HEK293 (cell line): ENCODE data around the gene AGXT.

Experiments
- SETDB1 ChIP-seq: IDR thresholded peaks from one replicate; pipeline ENCODE4 v1.6.1; 2017; ENCODE audit warnings: mild to moderate bottlenecking, low read length, moderate library complexity, mixed read lengths; ENCODE audit not compliant: insufficient read length
- ZNF121 ChIP-seq: fragments of 450-650 bp; formaldehyde crosslinking; IDR thresholded peaks from 2 replicates; pipeline ENCODE4 v1.5.1; 2016; ENCODE audit warnings: missing biosample characterization, missing genetic modification characterization
- ZNF571 ChIP-seq: fragments of 450-650 bp; formaldehyde crosslinking; IDR thresholded peaks from 2 replicates; pipeline ENCODE4 v1.5.0; 2017; ENCODE audit warnings: missing biosample characterization, missing genetic modification characterization
- TF ChIP-seq, protein P1 (sequence below): fragments of 450-650 bp; formaldehyde crosslinking; IDR thresholded peaks from 2 replicates; pipeline ENCODE4 v1.5.1; 2016; ENCODE audit warnings: missing biosample characterization, missing genetic modification characterization
- TF ChIP-seq, protein P2 (sequence below): fragments of 450-650 bp; formaldehyde crosslinking; IDR thresholded peaks from 2 replicates; pipeline ENCODE4 v1.5.1; 2016; ENCODE audit warnings: missing biosample characterization, missing genetic modification characterization, low read depth

DNA sequence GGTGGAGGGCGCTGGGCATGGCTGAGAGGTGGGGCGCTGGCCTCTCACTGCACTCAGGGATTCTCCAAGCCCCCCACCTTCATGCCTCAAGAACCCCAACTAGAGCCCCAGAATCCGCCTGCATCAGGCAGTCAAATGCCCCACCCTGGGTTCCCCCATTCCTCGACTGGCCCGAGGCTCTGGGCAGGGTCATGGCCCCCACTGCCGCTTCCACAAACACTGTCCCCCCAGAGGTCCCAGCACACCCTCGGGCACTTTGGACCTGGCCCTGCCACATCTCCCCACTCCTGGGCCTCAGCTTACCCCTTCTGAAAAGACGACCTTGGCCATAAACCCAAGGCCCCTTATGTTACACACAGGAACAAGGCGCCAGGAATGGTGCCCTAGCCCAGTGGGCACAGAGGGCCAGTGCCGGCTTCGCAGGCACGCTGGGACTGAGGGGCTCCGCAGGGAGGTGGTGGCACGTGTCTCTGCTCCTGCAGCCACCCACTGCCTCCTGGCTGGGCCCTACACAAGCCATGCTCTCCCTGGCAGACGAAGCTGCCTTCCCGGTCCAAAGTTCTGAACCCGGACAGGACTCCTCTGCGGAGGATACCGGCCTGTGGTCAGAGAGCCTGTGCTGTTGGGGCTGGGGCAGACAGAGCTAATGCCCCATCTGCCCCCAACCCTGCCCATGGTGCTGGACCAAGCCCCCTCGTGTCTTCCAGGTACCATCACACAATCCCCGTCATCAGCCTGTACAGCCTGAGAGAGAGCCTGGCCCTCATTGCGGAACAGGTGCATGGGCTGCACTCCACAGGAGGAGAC lies 6.8 kb downstream of the AGXT start:
- TF ChIP-seq, protein P1, sequence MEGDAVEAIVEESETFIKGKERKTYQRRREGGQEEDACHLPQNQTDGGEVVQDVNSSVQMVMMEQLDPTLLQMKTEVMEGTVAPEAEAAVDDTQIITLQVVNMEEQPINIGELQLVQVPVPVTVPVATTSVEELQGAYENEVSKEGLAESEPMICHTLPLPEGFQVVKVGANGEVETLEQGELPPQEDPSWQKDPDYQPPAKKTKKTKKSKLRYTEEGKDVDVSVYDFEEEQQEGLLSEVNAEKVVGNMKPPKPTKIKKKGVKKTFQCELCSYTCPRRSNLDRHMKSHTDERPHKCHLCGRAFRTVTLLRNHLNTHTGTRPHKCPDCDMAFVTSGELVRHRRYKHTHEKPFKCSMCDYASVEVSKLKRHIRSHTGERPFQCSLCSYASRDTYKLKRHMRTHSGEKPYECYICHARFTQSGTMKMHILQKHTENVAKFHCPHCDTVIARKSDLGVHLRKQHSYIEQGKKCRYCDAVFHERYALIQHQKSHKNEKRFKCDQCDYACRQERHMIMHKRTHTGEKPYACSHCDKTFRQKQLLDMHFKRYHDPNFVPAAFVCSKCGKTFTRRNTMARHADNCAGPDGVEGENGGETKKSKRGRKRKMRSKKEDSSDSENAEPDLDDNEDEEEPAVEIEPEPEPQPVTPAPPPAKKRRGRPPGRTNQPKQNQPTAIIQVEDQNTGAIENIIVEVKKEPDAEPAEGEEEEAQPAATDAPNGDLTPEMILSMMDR (tag by site-specific recombination) = no peak
- TF ChIP-seq ZNF121 (tag by site-specific recombination) (no peak), ZNF571 (tag by site-specific recombination) (no peak), SETDB1 (no peak)
- TF ChIP-seq, protein P2, sequence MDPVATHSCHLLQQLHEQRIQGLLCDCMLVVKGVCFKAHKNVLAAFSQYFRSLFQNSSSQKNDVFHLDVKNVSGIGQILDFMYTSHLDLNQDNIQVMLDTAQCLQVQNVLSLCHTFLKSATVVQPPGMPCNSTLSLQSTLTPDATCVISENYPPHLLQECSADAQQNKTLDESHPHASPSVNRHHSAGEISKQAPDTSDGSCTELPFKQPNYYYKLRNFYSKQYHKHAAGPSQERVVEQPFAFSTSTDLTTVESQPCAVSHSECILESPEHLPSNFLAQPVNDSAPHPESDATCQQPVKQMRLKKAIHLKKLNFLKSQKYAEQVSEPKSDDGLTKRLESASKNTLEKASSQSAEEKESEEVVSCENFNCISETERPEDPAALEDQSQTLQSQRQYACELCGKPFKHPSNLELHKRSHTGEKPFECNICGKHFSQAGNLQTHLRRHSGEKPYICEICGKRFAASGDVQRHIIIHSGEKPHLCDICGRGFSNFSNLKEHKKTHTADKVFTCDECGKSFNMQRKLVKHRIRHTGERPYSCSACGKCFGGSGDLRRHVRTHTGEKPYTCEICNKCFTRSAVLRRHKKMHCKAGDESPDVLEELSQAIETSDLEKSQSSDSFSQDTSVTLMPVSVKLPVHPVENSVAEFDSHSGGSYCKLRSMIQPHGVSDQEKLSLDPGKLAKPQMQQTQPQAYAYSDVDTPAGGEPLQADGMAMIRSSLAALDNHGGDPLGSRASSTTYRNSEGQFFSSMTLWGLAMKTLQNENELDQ (tag by site-specific recombination) = no peak
